Measurements from ENCODE around the gene DEDD.
"Not testable (repeated sequence)": the region's sequence is repeated elsewhere in the genome, so short reads cannot be mapped to it uniquely, and the experiment has no call there.

The DEDD gene

GRCh38 chr1:161127649-161128048, 4.8 kb downstream of the DEDD start:
- DNase-seq (ENCODE audit: low read depth), result no peak

GRCh38 chr1:161122967-161123366, 9.5 kb downstream of the DEDD start:
- DNase-seq (ENCODE audit: low read depth), result no peak

- no peak for DNase-seq (ENCODE audit: low read depth)
These were observed 10.6 kb downstream of the DEDD start for GRCh38 chr1:161121834-161122233.

- DNase-seq (ENCODE audit: low read depth), result no peak
These were observed 11.3 kb downstream of the DEDD start for GRCh38 chr1:161121042-161121650.

- peak; percentile 24 for DNase-seq (ENCODE audit: low read depth)
These were observed 13.2 kb downstream of the DEDD start for GRCh38 chr1:161119092-161119903.

GRCh38 chr1:161117759-161118581, 14.5 kb downstream of the DEDD start, which contains the start of the genes NIT1 and PFDN2:
Gene NIT1 (plus strand): TSS chr1:161118105. CDS start chr1:161118177, 72 bp downstream.
Gene PFDN2 (minus strand): TSS chr1:161118037. CDS start chr1:161118026, 11 bp downstream.
- DNase-seq (ENCODE audit: low read depth), result peak; percentile 72

- not testable (repeated sequence) for DNase-seq (ENCODE audit: low read depth)
These were observed 16.5 kb downstream of the DEDD start for GRCh38 chr1:161115961-161116360.

GRCh38 chr1:161115132-161115711, 17.2 kb downstream of the DEDD start:
- no peak for DNase-seq (ENCODE audit: low read depth)

GRCh38 chr1:161114556-161114955, 17.9 kb downstream of the DEDD start:
- no peak for DNase-seq (ENCODE audit: low read depth)

- no peak for DNase-seq (ENCODE audit: low read depth)
These were observed 18.6 kb downstream of the DEDD start for GRCh38 chr1:161113915-161114314.

- DNase-seq (ENCODE audit: low read depth), result no peak
These were observed 20.9 kb downstream of the DEDD start for GRCh38 chr1:161111527-161111926.

GRCh38 chr1:161111117-161111516, 21.4 kb downstream of the DEDD start:
- DNase-seq (ENCODE audit: low read depth), result no peak

GRCh38 chr1:161106431-161106830, 26.0 kb downstream of the DEDD start:
- DNase-seq (ENCODE audit: low read depth), result no peak

- no peak for DNase-seq (ENCODE audit: low read depth)
These were observed 31.9 kb downstream of the DEDD start for GRCh38 chr1:161100556-161100955.

GRCh38 chr1:161099090-161099802, 33.2 kb downstream of the DEDD start:
- DNase-seq (ENCODE audit: low read depth), result no peak

GRCh38 chr1:161098210-161099068, 34.0 kb downstream of the DEDD start, which contains the start of gene KLHDC9:
Gene KLHDC9 (plus strand): TSS chr1:161098361. CDS start chr1:161098536, 175 bp downstream.
- peak; percentile 39 for DNase-seq (ENCODE audit: low read depth)

GRCh38 chr1:161096530-161096929, 35.9 kb downstream of the DEDD start:
- no peak for DNase-seq (ENCODE audit: low read depth)

- DNase-seq (ENCODE audit: low read depth), result no peak
These were observed 36.5 kb downstream of the DEDD start for GRCh38 chr1:161096015-161096414.

- no peak for DNase-seq (ENCODE audit: low read depth)
These were observed 37.2 kb downstream of the DEDD start for GRCh38 chr1:161095230-161095629.

- no peak for DNase-seq (ENCODE audit: low read depth)
These were observed 38.0 kb downstream of the DEDD start for GRCh38 chr1:161094481-161094880.

Measured in activated T-cell treated with anti-CD3 and anti-CD28 coated beads for 1 hour (primary cell).